HG02938 (cell line): ENCODE measurements around the gene POMGNT1.
"Not testable (repeated sequence)": the region's sequence is repeated elsewhere in the genome, so short reads cannot be mapped to it uniquely, and the experiment has no call there.

Experiments
- ATAC-seq: cut with Tn5 transposase; IDR thresholded peaks from one replicate; pipeline ENCODE4 v1.9.1; 2021; ENCODE audit warnings: mild to moderate bottlenecking, moderate library complexity; ENCODE audit not compliant: unreplicated experiment

POMGNT1 gene

DNA sequence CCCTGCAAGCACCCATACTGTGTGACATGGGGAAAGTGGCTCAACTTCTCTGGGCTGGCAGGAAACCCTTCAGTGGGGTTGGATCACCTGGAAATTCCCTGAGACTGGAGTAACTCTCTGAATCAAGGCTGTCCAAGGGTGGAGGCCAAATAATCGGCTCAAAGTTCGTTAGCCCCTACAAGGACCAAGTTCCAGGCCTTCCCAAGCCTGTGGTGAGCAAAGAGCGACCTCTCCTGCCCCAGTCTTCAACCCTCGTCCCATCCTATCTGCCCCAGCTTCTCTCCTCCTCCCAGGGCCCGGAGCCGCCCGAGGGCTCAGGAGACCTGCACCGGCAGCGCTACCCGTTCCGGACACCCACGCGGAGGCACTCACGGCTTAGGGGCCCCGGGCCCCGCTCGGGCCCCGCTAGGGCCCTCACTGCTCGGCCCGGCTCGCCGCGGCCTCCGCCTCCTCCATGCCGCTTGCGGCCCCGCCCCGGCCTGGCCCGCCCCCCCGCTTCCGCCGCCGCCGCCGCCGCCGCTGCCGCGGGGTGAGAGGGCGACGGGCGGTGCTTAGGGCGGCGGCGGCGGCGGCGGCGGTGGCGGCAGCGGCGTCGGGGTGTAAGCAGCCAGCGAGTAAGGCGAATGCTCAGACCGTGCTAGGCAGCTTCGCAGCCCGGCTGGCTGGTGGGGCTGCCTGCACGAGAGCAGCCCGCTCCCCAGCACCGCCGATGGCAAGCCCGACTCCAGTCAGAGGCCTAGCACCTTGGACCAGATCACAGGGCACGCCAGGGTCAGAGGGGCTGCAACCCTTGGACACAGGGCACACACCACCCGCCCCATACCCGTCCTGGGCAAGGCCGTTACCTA, at the start of gene POMGNT1:
Gene POMGNT1, minus strand, starts transcription at position 471 of the 848 bp plus-strand sequence. CDS start 613 bp downstream, outside the sequence.
- ATAC-seq, result peak; percentile 77

DNA sequence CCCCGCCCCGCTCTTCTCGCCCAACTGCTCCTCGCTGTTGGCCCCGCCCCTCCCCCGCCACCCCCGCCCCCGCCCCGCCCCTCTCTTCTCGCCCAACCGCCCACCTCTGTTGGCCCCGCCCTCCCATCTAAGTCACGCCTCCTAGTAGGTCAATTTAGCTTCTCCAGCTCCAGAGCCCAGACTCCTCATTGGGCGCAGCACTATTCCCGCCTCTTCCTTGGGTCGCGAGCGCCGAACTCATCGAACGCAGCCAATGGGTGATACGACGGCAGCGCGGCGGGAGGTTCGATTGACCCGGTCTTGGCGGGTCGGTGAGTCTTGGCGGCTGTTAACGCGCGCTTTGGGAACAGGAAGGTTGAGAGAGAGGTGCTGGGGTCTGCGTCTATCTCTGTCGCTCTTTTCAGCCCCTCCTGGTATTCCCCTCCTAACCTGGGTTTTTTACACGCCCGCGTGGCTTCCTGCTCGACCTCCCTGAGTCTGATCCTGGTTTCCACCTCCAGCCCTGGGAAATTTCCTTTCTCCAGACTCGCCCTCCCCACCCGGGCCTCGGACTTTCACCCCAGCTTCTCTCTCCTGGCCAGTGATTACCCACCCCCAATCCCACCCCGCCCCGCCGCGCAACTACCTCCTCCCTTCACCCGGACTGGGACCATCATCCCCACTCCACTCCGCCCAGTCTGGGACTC, 49.3 kb upstream of the POMGNT1 start, which contains the start of gene RAD54L:
Gene RAD54L, plus strand, starts transcription at position 328 of the 686 bp plus-strand sequence. CDS start 643 bp downstream, outside the sequence.
- ATAC-seq, result peak; percentile 88

DNA sequence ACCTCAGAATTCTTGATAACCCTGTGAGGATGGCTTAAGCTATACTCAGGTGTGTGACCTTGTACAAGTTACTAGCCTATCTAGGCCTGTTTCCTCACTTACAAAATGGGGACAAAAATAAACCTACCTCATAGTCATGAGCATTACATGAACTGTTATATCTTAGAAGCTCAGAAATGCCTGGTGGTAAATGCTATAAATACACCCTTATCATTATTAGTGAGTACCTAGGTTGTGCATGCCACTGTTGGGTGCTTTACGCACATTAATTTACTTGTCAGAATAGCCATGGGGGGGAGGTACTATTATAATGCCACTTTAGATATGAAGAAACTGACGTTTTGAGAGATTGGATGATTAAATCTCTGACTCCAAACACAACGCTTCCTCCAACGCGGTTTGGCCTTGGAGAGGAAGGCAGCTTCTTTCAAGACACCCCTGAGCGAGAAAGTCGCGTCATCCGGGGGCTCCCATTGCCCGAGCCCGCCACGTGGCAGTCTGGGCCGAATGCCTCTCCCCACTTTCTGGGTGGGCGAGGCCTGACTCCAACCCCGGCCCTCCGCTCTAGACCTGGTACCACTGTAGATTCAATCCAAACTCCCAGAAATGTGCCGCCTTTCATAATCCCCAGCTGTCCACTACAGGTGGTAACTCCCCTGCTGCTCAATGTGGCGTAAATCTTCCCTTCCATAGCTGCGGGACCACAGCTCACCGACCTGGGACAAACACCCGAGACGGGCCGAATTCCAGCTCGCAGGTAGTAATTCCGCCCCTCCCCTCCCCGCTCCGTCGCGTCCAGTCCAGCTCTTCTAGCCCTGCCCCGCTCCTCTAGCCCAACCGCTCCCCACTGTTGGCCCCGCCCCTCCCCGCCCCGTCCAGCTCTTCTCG, 48.6 kb upstream of the POMGNT1 start:
- peak; percentile 38 for ATAC-seq

DNA sequence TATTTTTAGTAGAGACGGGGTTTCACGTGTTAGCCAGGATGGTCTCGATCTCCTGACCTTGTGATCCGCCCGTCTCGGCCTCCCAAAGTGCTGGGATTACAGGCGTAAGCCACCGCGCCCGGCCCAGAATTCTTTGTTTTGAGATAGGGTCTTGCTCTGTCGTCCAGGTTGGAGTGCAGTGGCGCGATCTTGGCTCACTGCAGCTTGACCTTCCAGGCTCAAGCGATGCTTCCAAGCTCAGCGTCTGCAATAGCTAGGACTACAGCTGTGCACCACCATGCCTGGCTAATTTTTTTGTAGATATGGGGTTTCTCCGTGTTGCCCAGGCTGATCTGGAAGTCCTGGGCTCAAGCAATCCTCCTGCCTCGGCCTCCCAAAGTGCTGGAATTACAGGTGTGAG, 47.9 kb upstream of the POMGNT1 start:
- not testable (repeated sequence) for ATAC-seq

DNA sequence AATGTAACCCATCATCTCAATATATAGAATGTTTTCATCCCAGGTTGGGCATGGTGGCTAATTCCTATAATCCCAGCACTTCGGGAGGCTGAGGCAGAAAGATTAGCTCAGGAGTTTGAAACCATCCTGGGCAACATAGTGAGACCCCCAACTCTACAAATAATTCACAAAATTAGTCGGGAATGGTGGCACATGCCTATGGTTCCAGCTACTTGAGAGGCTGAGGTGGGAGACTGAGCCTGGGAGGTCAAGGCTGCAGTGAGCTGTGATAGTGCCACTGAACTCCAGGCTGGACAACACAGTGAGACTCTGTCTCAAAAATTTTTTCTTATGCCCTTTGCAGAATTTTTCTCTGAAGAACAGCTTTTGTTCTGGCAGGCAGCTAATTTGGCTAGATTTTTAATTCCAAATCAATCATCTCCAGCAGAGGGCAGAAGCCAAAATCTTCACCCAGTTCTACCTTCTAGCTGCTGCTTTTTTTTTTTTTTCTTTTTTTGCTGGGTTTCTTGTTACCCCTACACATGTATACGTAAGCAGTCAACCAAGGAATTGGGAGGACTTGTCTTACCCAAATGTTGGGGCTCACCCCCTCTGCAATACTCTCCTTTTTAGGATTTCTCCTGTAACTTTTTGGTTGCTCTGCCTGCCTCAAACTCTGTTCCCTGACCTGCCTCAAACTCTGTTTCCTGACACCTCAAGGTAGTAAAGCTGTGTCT, 46.6 kb upstream of the POMGNT1 start:
- ATAC-seq, result no peak

DNA sequence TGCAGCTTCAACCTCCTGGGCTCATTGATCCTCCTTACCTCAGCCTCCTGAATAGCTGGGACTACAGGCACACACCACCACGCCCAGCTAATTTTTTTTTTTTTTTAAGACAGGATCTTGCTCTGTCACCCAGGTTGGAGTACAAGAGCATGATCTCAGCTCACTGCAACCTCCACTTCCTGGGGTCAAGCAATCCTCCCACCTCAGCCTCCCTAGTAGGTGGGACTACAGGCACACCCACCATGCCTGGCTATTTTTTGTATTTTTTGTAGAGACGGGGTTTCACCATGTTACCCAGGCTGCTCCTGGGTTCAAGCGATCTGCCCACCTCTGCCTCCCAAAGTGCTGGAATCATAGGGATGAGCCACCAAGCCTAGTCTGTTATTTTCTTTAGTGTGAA, 45.6 kb upstream of the POMGNT1 start:
- not testable (repeated sequence) for ATAC-seq

DNA sequence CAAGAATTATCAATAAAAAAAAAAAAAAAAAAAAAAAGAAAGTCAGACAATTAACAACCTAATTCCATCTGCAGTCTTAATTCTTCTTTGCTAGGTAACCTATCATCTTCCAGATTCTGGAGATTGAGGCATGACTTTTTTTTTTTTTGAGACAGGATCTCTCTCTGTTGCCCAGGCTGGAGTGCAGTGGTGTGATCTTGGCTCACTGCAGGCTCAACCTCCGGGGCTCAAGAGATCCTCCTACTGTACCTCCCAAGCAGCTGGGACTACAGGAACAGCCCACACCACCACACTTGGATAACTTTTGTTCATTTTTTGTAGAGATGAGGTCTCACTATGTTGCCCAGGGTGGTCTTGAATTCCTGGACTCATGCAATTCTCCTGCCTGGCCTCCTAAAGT, 44.7 kb upstream of the POMGNT1 start:
- no peak for ATAC-seq

DNA sequence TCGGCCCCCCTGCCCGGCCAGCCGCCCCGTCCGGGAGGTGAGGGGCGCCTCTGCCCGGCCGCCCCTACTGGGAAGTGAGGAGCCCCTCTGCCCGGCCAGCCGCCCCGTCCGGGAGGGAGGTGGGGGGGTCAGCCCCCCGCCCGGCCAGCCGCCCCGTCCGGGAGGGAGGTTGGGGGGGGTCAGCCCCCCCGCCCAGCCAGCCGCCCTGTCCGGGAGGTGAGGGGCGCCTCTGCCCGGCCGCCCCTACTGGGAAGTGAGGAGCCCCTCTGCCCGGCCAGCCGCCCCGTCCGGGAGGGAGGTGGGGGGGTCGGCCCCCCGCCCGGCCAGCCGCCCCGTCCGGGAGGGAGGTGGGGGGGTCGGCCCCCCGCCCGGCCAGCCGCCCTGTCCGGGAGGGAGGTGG, 43.5 kb upstream of the POMGNT1 start:
- ATAC-seq, result not testable (repeated sequence)

DNA sequence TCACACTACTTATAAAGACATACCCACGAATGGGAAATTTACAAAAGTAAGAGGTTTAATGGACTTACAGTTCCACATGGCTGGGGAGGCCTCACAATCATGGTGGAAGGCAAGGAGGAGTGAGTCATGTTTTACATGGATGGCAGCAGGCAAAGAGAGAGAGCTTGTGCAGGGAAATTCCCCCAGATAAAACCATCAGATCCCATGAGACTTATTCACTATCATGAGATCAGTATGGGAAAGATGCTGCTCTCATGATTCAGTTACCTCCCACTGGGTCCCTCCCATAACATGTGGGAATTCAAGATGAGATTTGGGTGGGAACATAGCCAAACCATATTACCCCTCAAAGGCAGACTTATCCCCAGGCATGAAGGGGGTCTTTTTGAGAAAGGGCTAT, 40.6 kb upstream of the POMGNT1 start:
- not testable (repeated sequence) for ATAC-seq

DNA sequence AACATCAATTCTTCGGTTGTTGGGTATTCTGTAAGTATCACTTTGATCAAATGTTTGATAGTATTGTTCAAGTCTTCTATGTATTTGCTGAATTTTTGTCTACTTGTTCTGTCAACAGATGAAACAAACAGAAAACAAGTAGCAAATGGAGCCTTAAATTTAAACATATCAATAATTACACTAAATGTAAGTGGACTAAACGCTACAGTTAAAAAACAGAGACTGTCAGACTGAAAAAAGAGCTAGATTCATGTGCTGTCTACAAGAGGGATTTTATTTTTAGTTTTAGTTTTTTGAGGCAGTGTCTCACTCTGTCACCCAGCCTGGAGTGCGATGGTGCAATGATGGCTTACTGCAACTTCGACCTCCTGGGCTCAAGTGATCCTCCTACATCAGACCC, 38.6 kb upstream of the POMGNT1 start:
- no peak for ATAC-seq

DNA sequence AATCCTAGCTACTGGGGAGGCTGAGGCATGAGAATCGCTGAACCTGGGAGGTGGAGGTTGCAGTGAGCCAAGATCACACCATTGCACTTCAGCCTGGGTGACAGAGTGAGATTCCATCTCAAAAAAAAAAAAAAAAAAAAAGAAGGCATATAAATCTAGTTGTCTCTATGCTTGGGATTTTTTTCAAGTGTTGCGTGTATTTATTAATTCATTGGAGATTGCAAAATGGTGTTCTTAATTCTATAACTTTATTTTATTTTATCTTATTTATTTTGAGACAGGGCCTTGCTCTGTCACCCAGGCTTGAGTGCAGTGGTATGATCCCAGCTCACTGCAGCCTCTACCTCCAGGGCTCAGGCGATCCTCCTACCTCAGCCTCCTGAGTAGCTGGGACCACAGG, 33.0 kb upstream of the POMGNT1 start:
- not testable (repeated sequence) for ATAC-seq

DNA sequence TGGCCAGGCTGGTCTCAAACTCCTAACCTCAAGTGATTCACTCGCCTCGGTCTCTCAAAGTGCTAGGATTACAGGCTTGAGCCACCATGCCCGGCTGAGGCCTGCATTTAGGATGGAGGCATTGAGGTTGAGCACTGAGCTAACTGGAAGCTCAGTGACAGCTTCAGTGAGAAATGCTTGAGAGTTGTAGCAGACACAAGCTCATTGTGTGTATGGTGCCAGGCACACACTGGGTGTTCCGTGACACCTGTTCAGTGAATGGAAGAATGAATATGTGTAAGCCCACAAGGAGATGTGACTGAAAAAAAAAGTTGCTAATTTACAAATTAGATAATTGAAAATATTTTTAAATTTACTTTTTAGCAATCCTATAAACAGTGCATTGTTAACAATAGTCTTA, 26.7 kb upstream of the POMGNT1 start:
- no peak for ATAC-seq

DNA sequence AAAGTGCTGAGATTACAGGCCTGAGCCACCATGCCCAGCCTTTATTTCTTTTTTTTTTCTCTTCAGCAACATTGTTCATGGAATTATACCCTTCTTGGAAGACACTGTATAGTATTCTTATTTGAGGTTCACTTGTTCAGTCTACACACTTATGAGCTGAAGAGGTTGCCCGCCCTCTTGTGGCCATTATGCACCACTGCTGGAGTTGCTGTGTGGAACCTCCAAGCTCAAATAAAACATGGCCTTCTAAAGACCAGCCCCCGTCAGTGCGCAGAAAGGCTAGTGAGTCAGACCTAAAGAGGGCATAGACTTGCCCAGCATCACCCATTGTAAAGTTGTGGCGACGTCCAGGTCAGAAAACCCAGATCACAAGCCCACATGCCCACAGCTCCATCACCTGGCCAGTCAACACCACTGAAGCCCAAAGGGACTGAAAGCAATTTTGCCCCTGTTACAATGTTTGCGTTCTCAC, 25.3 kb upstream of the POMGNT1 start:
- ATAC-seq, result peak; percentile 77

DNA sequence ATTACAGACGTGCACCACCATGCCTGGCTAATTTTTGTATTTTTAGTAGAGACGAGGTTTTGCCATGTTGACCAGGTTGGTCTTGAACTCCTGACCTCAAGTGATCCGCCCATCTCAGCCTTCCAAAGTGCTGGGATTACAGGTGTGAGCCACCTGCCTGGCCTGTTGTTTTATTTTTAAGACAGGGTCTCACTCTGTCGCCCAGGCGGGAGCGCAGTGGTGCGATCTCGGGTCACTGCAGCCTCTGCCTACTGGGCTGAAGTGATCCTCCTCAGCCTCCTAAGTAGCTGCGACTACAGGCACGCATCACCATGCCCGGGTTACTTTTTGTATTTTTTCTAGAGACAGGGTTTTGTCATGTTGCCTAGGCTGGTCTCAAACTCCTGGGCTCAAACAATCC, 24.8 kb upstream of the POMGNT1 start:
- not testable (repeated sequence) for ATAC-seq

DNA sequence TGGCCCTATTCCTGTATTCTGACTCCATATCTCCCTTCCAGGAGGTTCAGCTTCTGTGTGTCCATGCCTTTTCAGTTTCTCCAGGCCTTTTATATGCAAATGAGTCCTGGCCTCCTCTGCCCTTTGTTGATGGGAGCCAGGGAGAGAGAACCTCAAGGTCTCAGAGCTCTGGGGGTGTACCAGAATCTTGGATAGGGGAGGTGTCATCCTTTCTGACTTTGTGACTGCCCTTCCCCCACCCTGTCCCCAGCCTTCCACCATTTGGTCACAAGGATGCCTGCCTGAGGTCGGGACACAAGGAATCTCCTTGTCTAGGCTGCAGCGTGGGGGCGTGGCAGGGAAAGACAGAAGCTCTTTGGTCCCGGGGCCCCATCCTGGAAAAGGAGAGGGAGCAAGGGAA, 23.5 kb upstream of the POMGNT1 start:
- no peak for ATAC-seq

DNA sequence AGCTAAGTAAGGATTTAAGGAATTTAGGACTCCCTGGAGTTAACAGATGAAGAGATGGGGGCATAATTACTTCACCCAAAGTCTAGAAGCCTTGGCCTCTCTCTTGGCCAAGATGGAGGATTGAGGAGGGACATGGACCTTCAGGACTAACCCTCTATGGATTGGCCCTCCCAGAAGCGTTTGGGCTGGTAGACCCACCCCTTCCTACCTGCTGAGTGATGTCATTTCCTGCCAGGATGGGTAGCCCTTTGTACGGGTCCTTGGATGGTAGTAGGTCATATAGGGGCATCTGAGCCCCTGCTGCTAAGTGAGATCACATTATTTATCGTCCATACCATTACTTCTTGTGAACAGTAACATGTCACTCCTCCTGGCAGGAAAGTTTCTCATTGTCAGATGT, 22.6 kb upstream of the POMGNT1 start:
- ATAC-seq, result no peak

DNA sequence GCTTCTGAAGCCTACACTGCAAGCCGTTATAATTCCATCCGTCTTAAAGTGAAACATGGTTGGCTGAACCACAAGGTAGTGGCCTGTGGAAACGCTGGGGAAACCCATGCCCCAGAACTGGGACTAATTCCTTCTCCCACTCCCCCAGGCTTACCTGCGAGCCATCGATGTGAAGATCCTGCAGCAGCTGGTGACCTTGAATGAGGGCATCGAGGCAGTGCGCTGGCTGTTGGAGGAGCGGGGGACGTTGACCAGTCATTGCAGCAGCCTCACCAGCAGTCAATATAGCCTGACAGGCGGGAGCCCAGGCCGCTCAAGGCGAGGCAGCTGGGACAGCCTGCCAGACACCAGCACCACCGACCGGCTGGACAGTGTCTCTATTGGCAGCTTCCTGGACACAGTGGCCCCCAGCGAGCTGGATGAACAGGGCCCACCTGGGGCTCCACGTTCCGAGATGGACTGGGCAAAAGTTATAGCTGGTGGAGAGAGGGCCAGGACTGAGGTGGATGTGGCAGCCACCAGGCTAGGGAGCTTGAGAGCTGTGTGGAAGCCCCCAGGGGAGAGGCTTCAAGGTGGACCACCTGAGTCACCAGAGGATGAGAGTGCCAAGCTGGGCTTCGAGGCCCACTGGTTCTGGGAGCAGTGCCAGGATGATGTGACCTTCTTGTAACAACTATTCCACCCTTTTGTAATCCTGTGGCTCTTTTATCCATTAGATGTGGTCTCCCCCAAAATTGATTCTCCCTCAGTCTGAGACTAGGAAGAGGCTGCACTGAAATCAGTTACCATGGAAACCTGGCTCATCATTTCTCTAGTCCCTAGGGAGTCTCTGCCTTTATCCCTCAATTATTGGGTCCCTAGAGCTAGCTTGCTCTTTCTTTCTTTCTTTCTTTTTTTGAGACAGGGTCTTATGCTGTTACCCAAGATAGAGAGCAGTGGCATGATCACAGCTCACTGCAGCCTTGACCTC, 21.6 kb upstream of the POMGNT1 start:
- ATAC-seq, result no peak

DNA sequence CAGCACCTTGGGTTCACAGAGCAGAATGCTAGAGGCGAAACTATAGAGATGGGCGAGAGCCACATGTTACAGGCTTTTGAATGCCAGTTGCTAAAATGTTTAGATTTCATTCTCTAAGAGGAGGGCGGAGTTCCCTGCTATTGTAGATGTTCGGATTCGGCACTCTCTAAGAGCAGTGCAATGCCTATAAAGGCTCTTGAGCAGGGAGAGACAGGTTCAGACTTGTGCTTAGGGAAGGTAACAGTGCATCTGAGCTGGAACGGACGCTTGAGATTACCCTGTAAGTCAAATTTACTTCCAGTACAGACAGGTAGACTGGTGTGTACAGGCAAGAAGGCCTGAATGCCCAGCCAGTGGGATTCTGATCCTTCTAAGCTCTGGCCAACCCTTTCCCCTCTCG, 20.2 kb upstream of the POMGNT1 start:
- no peak for ATAC-seq

DNA sequence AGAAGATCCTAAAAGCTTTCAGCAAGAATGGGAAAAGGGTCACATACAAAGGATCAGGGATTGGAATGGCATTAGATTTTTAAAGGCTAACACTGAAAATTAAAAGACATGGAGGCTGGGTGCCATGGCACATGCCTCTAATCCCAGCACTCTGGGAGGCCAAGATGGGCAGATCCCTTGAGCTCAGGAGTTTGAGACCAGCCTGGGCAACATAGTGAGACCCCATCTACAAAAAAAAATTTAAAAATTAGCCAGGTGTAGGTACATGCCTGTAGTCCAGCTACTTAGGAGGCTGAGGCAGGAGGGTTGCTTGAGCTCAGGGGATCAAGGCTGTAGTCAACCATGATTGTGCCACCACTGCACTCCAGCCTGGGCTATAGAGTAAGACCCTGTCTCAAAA, 17.3 kb upstream of the POMGNT1 start:
- no peak for ATAC-seq
